Forelimb muscle (tissue), 1 donor: Measurements from ENCODE around the gene SLC17A8. TPM values are rescaled to one million over a fixed set of nuclear protein-coding genes. Genes with fewer than 3 reads are reported as not detected.

Source experiments
- polyA plus RNA-seq: library from polyadenylated mRNA; unstranded; fragments of 120-200 nt; gene quantifications from one replicate; pipeline ENCODE4 v1.2.1, GENCODE V29; 2013; ENCODE audit not compliant: insufficient read length

SLC17A8 gene
- polyA plus RNA-seq, 1 donor, result 0.06 TPM

Other genes starting within 250 kb of the SLC17A8 start
- gene BLTP3B, start 214.2 kb upstream of the SLC17A8 start, polyA plus RNA-seq, result 15.1 TPM
- gene ACTR6, start 156.3 kb upstream of the SLC17A8 start, polyA plus RNA-seq, result 18.1 TPM
- gene DEPDC4, start 90.0 kb upstream of the SLC17A8 start, polyA plus RNA-seq, result 1.0 TPM
- gene SCYL2, start 89.9 kb upstream of the SLC17A8 start, polyA plus RNA-seq, result 31.1 TPM
- not detected for gene NR1H4, start 116.8 kb downstream of the SLC17A8 start, polyA plus RNA-seq
- gene GAS2L3, start 216.6 kb downstream of the SLC17A8 start, polyA plus RNA-seq, result 15.9 TPM